C4-2B (cell line): Measurements from ENCODE around the gene SH3BGRL2.

Source experiments
- CTCF ChIP-seq: fragments of 450-650 bp; conservative IDR thresholded peaks from 2 replicates; pipeline ENCODE4 v1.5.1; 2017; ENCODE audit warnings: mild to moderate bottlenecking
- ZFX ChIP-seq: fragments of 450-650 bp; IDR thresholded peaks from 2 replicates; pipeline ENCODE4 v1.6.1; 2017

GRCh38 chr6:79676785-79677736 lies 45.9 kb downstream of the SH3BGRL2 start:
- TF ChIP-seq CTCF (no peak), ZFX (no peak)
